Measurements from ENCODE around the gene IPO4. TPM values are rescaled to one million over a fixed set of nuclear protein-coding genes. Genes with fewer than 3 reads are reported as not detected.
A peak's percentile ranks its signal among the peaks of the same experiment; 100 is the strongest.

Gene IPO4
- total RNA-seq, 4 donors from 2014 or later = 43.0 to 90.5 (median 58.0) TPM

DNA sequence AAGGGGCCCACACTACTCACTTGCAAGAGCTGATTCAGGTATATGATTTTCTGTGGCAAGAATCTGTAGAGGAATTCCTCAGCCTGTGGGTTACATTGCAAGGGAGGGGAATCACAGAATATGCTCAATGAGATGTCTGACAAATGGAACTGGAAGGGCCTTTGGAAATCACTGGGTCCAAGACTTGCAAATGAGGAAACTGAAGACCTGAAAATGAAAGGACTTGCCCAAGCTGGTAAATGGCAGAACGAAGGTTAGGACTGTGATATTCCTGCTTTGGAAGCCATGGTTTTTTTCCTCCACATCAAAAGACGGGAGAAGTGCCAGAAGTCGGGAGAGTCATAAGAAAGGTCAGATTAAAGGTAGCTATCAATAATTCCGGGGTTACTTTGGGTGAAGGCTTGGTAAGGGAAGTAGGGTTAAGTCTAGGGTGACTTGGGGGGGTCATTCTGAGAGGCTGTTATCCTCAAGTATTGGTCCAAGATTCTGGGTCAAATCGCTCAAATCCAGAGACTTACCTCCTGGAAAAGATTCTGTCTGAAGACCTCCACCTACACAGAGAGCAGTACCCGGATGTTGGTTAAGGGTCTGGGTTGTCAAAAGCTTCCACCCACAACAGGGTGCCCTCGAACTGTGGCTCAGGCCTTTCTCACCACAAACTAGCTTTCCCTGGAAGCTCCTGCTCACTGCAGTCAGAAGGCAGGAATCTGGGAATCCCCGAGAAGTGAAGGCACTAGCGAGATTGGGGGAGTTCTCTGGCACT lies 42.7 kb downstream of the IPO4 start:
- H3K4me1 ChIP-seq = peaks cover 41% of the 10 kb centered on the region
- WGBS = 10% methylated on average over 8 of the region's 9 CpGs
- TF ChIP-seq POLR2AphosphoS5 (IDR thresholded peaks at IDR 0.05) = no peak
- TF ChIP-seq, protein P1, sequence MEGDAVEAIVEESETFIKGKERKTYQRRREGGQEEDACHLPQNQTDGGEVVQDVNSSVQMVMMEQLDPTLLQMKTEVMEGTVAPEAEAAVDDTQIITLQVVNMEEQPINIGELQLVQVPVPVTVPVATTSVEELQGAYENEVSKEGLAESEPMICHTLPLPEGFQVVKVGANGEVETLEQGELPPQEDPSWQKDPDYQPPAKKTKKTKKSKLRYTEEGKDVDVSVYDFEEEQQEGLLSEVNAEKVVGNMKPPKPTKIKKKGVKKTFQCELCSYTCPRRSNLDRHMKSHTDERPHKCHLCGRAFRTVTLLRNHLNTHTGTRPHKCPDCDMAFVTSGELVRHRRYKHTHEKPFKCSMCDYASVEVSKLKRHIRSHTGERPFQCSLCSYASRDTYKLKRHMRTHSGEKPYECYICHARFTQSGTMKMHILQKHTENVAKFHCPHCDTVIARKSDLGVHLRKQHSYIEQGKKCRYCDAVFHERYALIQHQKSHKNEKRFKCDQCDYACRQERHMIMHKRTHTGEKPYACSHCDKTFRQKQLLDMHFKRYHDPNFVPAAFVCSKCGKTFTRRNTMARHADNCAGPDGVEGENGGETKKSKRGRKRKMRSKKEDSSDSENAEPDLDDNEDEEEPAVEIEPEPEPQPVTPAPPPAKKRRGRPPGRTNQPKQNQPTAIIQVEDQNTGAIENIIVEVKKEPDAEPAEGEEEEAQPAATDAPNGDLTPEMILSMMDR (IDR thresholded peaks at IDR 0.05) = no peak
- TF ChIP-seq EP300 (IDR thresholded peaks at IDR 0.05) = no peak
- no peak for TF ChIP-seq POLR2A (IDR thresholded peaks at IDR 0.05)

DNA sequence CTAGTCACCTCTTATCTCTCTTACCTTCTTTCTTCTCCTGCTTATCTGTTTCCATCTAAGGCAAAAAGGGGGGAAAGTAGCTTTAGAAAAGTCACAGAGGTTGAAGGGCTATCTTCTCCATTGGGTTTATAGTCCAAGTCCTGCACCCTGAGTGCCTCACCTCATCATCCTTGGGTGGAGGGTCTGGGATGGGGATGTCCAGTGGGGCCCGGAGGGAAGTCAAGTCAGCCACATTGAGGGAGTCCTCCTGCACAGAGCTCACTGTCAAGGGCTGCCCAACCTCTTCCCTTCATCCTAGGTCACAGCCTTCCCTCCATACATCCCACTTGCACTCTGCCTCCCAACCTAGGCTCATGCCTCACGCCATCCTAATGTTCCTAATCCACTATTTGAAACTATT lies 43.4 kb downstream of the IPO4 start:
- Histone ChIP-seq H3K27me3 (no peaks in the 10 kb centered on the region), H3K27ac (no peak overlapping the region), H3K4me1 (peaks cover 48% of the 10 kb centered on the region), H3K4me3 (no peak overlapping the region), H3K36me3 (peaks cover 17% of the 10 kb centered on the region), H3K9me3 (no peaks in the 10 kb centered on the region)
- DNase-seq (ENCODE audit: low spot score in 2 of 2) = no peak
- 93% methylated on average over 2 of the region's 2 CpGs for WGBS
- no peak for TF ChIP-seq EP300 (IDR thresholded peaks at IDR 0.05)
- TF ChIP-seq POLR2AphosphoS5 (IDR thresholded peaks at IDR 0.05) = no peak
- no peak for TF ChIP-seq POLR2A (IDR thresholded peaks at IDR 0.05)
- TF ChIP-seq, protein P1 (IDR thresholded peaks at IDR 0.05) = no peak

More for the DNA sequence above, 42.7 kb downstream of the IPO4 start:
- Histone ChIP-seq H3K27ac (peak overlapping the region; percentile 84), H3K27me3 (no peaks in the 10 kb centered on the region), H3K4me3 (peak overlapping the region; percentile 96), H3K9me3 (no peaks in the 10 kb centered on the region), H3K36me3 (peaks cover 24% of the 10 kb centered on the region)
- DNase-seq (ENCODE audit: low spot score in 2 of 2) = no peak

DNA sequence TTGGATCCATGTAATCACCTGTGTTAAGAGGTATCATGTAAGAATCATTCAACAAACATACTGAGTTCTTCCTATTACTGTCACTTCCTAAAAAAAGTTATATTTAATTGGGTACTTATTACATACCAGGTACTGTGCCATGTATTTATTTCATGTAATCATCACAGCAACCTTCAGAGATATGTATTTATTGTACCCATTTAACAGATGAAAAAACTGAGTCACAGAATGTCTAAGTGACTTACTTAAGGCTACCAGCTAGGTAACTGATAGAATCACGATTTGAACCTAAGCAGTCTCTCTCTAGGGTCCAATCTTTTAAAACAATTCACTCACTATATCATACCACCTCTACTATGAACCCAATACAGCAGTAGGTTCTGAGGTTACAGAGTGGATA lies 44.2 kb downstream of the IPO4 start:
- H3K27me3 ChIP-seq = no peaks in the 10 kb centered on the region
- H3K4me1 ChIP-seq = peaks cover 54% of the 10 kb centered on the region
- 96% methylated on average over 1 of the region's 1 CpG for WGBS
- TF ChIP-seq POLR2A (IDR thresholded peaks at IDR 0.05) = no peak
- no peak for TF ChIP-seq EP300 (IDR thresholded peaks at IDR 0.05)
- TF ChIP-seq, protein P1 (IDR thresholded peaks at IDR 0.05) = no peak
- TF ChIP-seq POLR2AphosphoS5 (IDR thresholded peaks at IDR 0.05) = no peak
- H3K27ac ChIP-seq = no peak overlapping the region
- H3K9me3 ChIP-seq = no peaks in the 10 kb centered on the region
- no peak for DNase-seq (ENCODE audit: low spot score in 2 of 2)
- H3K36me3 ChIP-seq = peaks cover 12% of the 10 kb centered on the region
- no peak overlapping the region for H3K4me3 ChIP-seq

DNA sequence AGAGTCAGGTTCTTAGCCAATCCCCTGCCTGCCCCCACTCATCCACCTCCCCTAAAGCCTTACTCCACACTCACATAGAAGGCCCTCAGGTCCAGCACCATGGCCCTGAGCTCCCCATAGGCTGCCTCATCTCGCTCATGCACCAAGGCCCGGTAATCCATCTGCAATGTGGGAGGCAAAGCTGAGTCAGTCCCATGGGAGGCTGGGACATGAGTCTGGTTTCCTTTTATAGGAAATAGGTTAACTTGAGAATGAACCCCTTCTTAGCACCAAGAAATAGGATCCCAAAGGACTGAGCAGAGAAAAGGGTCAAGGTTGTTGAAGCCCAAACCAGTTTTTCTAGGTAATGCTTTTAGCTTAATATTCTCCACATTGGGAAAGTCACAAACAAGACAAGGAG lies 45.1 kb downstream of the IPO4 start:
- H3K27ac ChIP-seq = no peak overlapping the region
- no peak for DNase-seq (ENCODE audit: low spot score in 2 of 2)
- H3K27me3 ChIP-seq = no peaks in the 10 kb centered on the region
- H3K4me1 ChIP-seq = peaks cover 52% of the 10 kb centered on the region
- H3K36me3 ChIP-seq = peaks cover 21% of the 10 kb centered on the region
- H3K9me3 ChIP-seq = no peaks in the 10 kb centered on the region
- TF ChIP-seq POLR2A (IDR thresholded peaks at IDR 0.05) = no peak
- TF ChIP-seq, protein P1 (IDR thresholded peaks at IDR 0.05) = no peak
- no peak for TF ChIP-seq POLR2AphosphoS5 (IDR thresholded peaks at IDR 0.05)
- no peak for TF ChIP-seq EP300 (IDR thresholded peaks at IDR 0.05)
- WGBS = 67% methylated on average over 2 of the region's 2 CpGs
- H3K4me3 ChIP-seq = no peak overlapping the region

DNA sequence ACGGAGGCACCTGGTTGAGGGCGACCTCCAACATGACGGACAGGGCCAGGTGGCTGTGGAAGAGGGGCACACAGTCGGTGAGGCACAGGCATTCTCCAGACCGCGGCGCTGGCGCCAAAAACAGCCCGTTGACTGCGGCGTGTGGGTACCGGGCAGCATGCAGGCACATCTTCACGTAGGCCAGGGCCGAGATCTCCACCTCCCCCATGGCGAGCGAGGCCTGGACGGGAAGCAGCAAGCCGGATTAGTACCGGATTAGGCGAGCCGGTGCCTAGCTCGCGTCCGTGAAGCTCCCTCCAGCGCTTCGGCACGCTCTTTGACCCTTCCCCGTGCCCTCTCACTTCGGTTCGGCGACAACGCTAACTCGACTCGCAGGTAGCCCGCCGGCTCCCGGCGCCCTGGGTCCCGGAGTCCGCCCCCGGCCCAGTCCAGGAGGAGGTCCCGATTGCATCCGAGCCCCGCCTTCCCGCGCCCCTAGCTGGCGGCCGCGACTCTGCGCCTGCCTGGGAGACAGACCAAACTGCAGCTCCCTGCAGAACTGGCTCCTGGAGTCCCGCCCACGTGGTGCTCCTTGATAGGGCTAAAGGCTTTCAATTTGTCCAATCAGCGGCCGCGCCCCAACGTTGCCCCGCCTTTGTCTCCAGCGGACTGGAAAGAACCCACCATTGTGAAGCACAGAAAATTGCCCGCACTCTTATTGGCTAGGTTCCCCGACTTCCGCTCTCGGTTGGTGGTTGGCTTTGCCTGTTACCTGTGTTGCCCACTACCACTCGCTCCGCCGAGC lies 47.3 kb downstream of the IPO4 start, which contains the start of gene EMC9:
EMC9 (minus strand) TSS at position 495 of the 784 bp plus-strand sequence; CDS start at position 208, 287 bp downstream.
- peak; percentile 100 for DNase-seq (ENCODE audit: low spot score in 2 of 2)
- WGBS = 0% methylated on average over 40 of the region's 65 CpGs
- H3K27me3 ChIP-seq = no peaks in the 10 kb centered on the region
- peak within 1 kb of the TSS; percentile 89 for H3K27ac ChIP-seq
- no peak for TF ChIP-seq POLR2A (IDR thresholded peaks at IDR 0.05)
- peak in 2 of 3 donors; percentile 9 to 45 for TF ChIP-seq POLR2AphosphoS5 (IDR thresholded peaks at IDR 0.05)
- TF ChIP-seq, protein P1 (IDR thresholded peaks at IDR 0.05) = peak; percentile 54 to 78
- no peaks in the 10 kb centered on the region for H3K9me3 ChIP-seq
- peaks cover 61% of the 10 kb centered on the region for H3K4me1 ChIP-seq
- peak within 1 kb of the TSS; percentile 76 for H3K4me3 ChIP-seq
- H3K36me3 ChIP-seq = peaks cover 32% of the 10 kb centered on the region

Measured in suprapubic skin (tissue), 4 donors.